SW480 (cell line): ENCODE measurements around the gene TMUB2.

ENCODE experiments used
- DNase-seq: peaks from one replicate; pipeline ENCODE4 v3.0.0-alpha.2; 2016; ENCODE audit warnings: low spot score

The TMUB2 gene

GRCh38 chr17:44176671-44177501 is 9.9 kb upstream of the TMUB2 start:
- no peak for DNase-seq

GRCh38 chr17:44177640-44178039 is 9.1 kb upstream of the TMUB2 start:
- no peak for DNase-seq

- no peak for DNase-seq
These were observed 8.6 kb upstream of the TMUB2 start for GRCh38 chr17:44178133-44178532.

- DNase-seq, result no peak
These were observed 3.7 kb upstream of the TMUB2 start for GRCh38 chr17:44183024-44183423.

GRCh38 chr17:44184212-44184810 is 2.5 kb upstream of the TMUB2 start:
- no peak for DNase-seq

- no peak for DNase-seq
These were observed 543 bp downstream of the TMUB2 start for GRCh38 chr17:44187131-44187899.

- no peak for DNase-seq
These were observed 2.0 kb downstream of the TMUB2 start for GRCh38 chr17:44188576-44189403.

- no peak for DNase-seq
These were observed 3.7 kb downstream of the TMUB2 start for GRCh38 chr17:44190481-44190880.

GRCh38 chr17:44191369-44191768 is 4.6 kb downstream of the TMUB2 start:
- DNase-seq, result no peak

GRCh38 chr17:44191941-44192496 is 5.2 kb downstream of the TMUB2 start:
- DNase-seq, result no peak

GRCh38 chr17:44192750-44193149 is 6.0 kb downstream of the TMUB2 start:
- DNase-seq, result no peak

- no peak for DNase-seq
These were observed 6.7 kb downstream of the TMUB2 start for GRCh38 chr17:44193326-44194084.

- no peak for DNase-seq
These were observed 10.3 kb downstream of the TMUB2 start for GRCh38 chr17:44197107-44197506.

GRCh38 chr17:44197980-44198720 is 11.4 kb downstream of the TMUB2 start:
- peak; percentile 39 for DNase-seq

GRCh38 chr17:44198721-44199552 is 12.2 kb downstream of the TMUB2 start:
- DNase-seq, result no peak

- DNase-seq, result peak; percentile 97
These were observed 13.0 kb downstream of the TMUB2 start, which contains the start of gene ATXN7L3 for GRCh38 chr17:44199553-44200477. TSS of gene ATXN7L3 (minus strand) at chr17:44199884. CDS start at chr17:44198070, 1,814 bp downstream.

- DNase-seq, result peak; percentile 41
These were observed 13.8 kb downstream of the TMUB2 start for GRCh38 chr17:44200478-44201155.
